H1 (cell line): ENCODE data around the gene TSTD2. TPM values are rescaled to one million over a fixed set of nuclear protein-coding genes. Genes with fewer than 3 reads are reported as not detected.

Experiments used
- CTCF ChIA-PET: fragments of 300-600 bp; sonication (Branson Sonifier 250); formaldehyde crosslinking; loops from one replicate; lab custom pipeline; 2021; ENCODE audit not compliant: partially characterized antibody; lab: Charles Lee
- POLR2A ChIA-PET: fragments of 300-600 bp; sonication (Branson Sonifier 250); formaldehyde crosslinking; loops from one replicate; lab custom pipeline; 2021; ENCODE audit warnings: inconsistent platforms; ENCODE audit not compliant: partially characterized antibody; lab: Charles Lee
- DNase-seq, 2 experiments: peaks; one replicate each; pipeline versions ENCODE4 v3.0.0 to v3.0.0-alpha.2; 2010 to 2022; ENCODE audit warnings: low spot score in 2 of 2, low read depth in 1 of 2, mixed read lengths in 1 of 2
- FAIRE-seq: peaks from 2 replicates; lab custom pipeline; 2011; peaks lifted over from hg19 to GRCh38; lab: Jason Lieb, UNC
- H2AFZ ChIP-seq: 2 replicates; pipeline ENCODE4 v1.8.1; 2012; ENCODE audit warnings: low read length, inconsistent platforms
- H2AK5ac ChIP-seq: 2 replicates; pipeline ENCODE4 v1.6.1; 2013; ENCODE audit warnings: low read depth, low read length
- H2BK120ac ChIP-seq: replicated peaks from 2 replicates; pipeline ENCODE3; 2013; ENCODE audit warnings: low read depth, low read length, inconsistent platforms
- H2BK12ac ChIP-seq: 2 replicates; pipeline ENCODE4 v1.6.1; 2013; ENCODE audit warnings: low read depth, low read length
- H2BK15ac ChIP-seq: 2 replicates; pipeline ENCODE4 v1.6.1; 2013; ENCODE audit warnings: low read length
- H2BK20ac ChIP-seq: 2 replicates; pipeline ENCODE4 v1.6.1; 2013; ENCODE audit warnings: low read length
- H2BK5ac ChIP-seq: 2 replicates; pipeline ENCODE4 v1.6.1; 2013; ENCODE audit warnings: low read depth, low read length
- H3K14ac ChIP-seq: 2 replicates; pipeline ENCODE4 v1.6.1; 2013; ENCODE audit warnings: inconsistent platforms; ENCODE audit not compliant: insufficient read length
- H3K18ac ChIP-seq: 2 replicates; pipeline ENCODE4 v1.6.1; 2013; ENCODE audit warnings: low read length; ENCODE audit errors: extremely low read depth
- H3K23ac ChIP-seq: 2 replicates; pipeline ENCODE4 v1.6.1; 2013; ENCODE audit warnings: inconsistent platforms; ENCODE audit not compliant: insufficient read length
- H3K23me2 ChIP-seq: 2 replicates; pipeline ENCODE4 v1.6.1; 2013; ENCODE audit warnings: low read depth, low read length
- H3K27ac ChIP-seq: 2 replicates; pipeline ENCODE4 v1.6.1; 2011; ENCODE audit warnings: low read depth, low read length, inconsistent platforms
- H3K27me3 ChIP-seq, 4 experiments: replicated peaks in 1 of 4; 1 replicate in 1 of 4; 2 replicates in 3 of 4; pipeline versions ENCODE4 v1.6.1 to v1.8.1; 2011 to 2013; ENCODE audit warnings: low read length in 3 of 4, mild to moderate bottlenecking in 3 of 4, inconsistent platforms in 2 of 4, mixed read lengths in 2 of 4, moderate library complexity in 1 of 4; ENCODE audit not compliant: control insufficient read depth in 3 of 4, insufficient read depth in 3 of 4; ENCODE audit errors: extremely low read depth in 1 of 4
- H3K36me3 ChIP-seq, 4 experiments: 2 replicates each; pipeline versions ENCODE4 v1.6.1 to v1.8.1; 2011 to 2013; ENCODE audit warnings: mild to moderate bottlenecking in 4 of 4, low read length in 3 of 4, moderate library complexity in 2 of 4, control low read depth in 1 of 4, inconsistent platforms in 1 of 4; ENCODE audit not compliant: insufficient read depth in 4 of 4, control insufficient read depth in 2 of 4
- H3K4ac ChIP-seq: replicated peaks from 2 replicates; pipeline ENCODE3; 2013; ENCODE audit warnings: low read length, low read depth, mixed read lengths, inconsistent platforms; ENCODE audit not compliant: insufficient read length
- H3K4me1 ChIP-seq, 4 experiments: replicated peaks in 1 of 4; 1 replicate in 1 of 4; 2 replicates in 3 of 4; pipeline versions ENCODE4 v1.6.1 to v1.8.1; 2011 to 2013; ENCODE audit warnings: low read length in 3 of 4, inconsistent platforms in 2 of 4, mixed read lengths in 1 of 4; ENCODE audit not compliant: insufficient read depth in 4 of 4, control insufficient read depth in 3 of 4
- H3K4me2 ChIP-seq, 2 experiments: 2 replicates each; pipeline versions ENCODE4 v1.6.1 to v1.8.1; 2011 to 2013; ENCODE audit warnings: low read depth in 2 of 2, low read length in 2 of 2, control low read depth in 1 of 2, inconsistent platforms in 1 of 2, mild to moderate bottlenecking in 1 of 2; ENCODE audit not compliant: insufficient read depth in 1 of 2
- H3K4me3 ChIP-seq, 4 experiments: fragments of 200-600, 300-600 bp in 1 of 4; sonication (generic), shearing (Covaris generic), sonication (Bioruptor Twin) in 1 of 4; 2 replicates each; pipeline versions ENCODE4 v1.5.1 to v1.8.1; 2011 to 2016; ENCODE audit warnings: low read length in 4 of 4, low read depth in 3 of 4, control low read depth in 2 of 4, inconsistent platforms in 2 of 4, mild to moderate bottlenecking in 2 of 4, mixed read lengths in 1 of 4, moderate library complexity in 1 of 4; ENCODE audit not compliant: insufficient read depth in 2 of 4; ENCODE audit errors: extremely low read depth in 1 of 4
- H3K56ac ChIP-seq: replicated peaks from 2 replicates; pipeline ENCODE3; 2013; ENCODE audit warnings: low read depth, mild to moderate bottlenecking, mixed read lengths, low read length, inconsistent platforms; ENCODE audit not compliant: insufficient read length
- H3K79me1 ChIP-seq: 2 replicates; pipeline ENCODE4 v1.6.1; 2013; ENCODE audit warnings: low read depth, low read length, control low read depth
- H3K79me2 ChIP-seq, 2 experiments: 2 replicates each; pipeline versions ENCODE4 v1.6.1 to v1.8.1; 2012 to 2013; ENCODE audit warnings: low read length in 2 of 2, mild to moderate bottlenecking in 2 of 2, inconsistent platforms in 1 of 2; ENCODE audit not compliant: insufficient read depth in 2 of 2, control insufficient read depth in 1 of 2
- H3K9ac ChIP-seq, 4 experiments: replicated peaks in 1 of 4; 1 replicate in 1 of 4; 2 replicates in 3 of 4; pipeline versions ENCODE4 v1.6.1 to v1.8.1; 2011 to 2013; ENCODE audit warnings: low read depth in 3 of 4, low read length in 3 of 4, control low read depth in 2 of 4, mild to moderate bottlenecking in 2 of 4, moderate library complexity in 2 of 4, inconsistent platforms in 1 of 4; ENCODE audit errors: extremely low read depth in 1 of 4
- H3K9me3 ChIP-seq, 2 experiments: 2 replicates each; pipeline versions ENCODE4 v1.6.1 to v1.8.1; 2012 to 2013; ENCODE audit warnings: mild to moderate bottlenecking in 2 of 2, moderate library complexity in 2 of 2, control low read depth in 1 of 2, inconsistent platforms in 1 of 2, low read depth in 1 of 2, low read length in 1 of 2, mixed read lengths in 1 of 2; ENCODE audit not compliant: insufficient read depth in 2 of 2
- H4K20me1 ChIP-seq, 2 experiments: replicated peaks in 1 of 2; 2 replicates each; pipeline versions ENCODE3 to v1.8.1; 2011 to 2013; ENCODE audit warnings: inconsistent platforms in 2 of 2, low read length in 2 of 2, mild to moderate bottlenecking in 1 of 2; ENCODE audit not compliant: insufficient read depth in 2 of 2, control insufficient read depth in 1 of 2
- H4K5ac ChIP-seq: 2 replicates; pipeline ENCODE4 v1.6.1; 2013; ENCODE audit warnings: low read length, low read depth, mixed read lengths, inconsistent platforms; ENCODE audit not compliant: insufficient read length
- H4K8ac ChIP-seq: 2 replicates; pipeline ENCODE4 v1.8.0; 2013; ENCODE audit warnings: mild to moderate bottlenecking, moderate library complexity, low read length, inconsistent platforms; ENCODE audit not compliant: insufficient read depth; ENCODE audit errors: extremely low read depth
- H4K91ac ChIP-seq: replicated peaks from 2 replicates; pipeline ENCODE3; 2013; ENCODE audit warnings: low read length, mixed read lengths, inconsistent platforms; ENCODE audit not compliant: insufficient read length
- BRCA1 ChIP-seq: IDR thresholded peaks from 2 replicates; pipeline ENCODE4 v1.6.1; 2012; ENCODE audit warnings: low read depth, low read length, improper control_type of control experiment
- CEBPB ChIP-seq: IDR thresholded peaks from 2 replicates; pipeline ENCODE4 v1.6.1; 2012; ENCODE audit warnings: low read depth, low read length
- CHD1 ChIP-seq: IDR thresholded peaks from 2 replicates; pipeline ENCODE4 v1.6.1; 2012; ENCODE audit warnings: low read depth, low read length, improper control_type of control experiment
- EGR1 ChIP-seq: IDR thresholded peaks from 2 replicates; pipeline ENCODE4 v1.6.1; 2011; ENCODE audit warnings: low read depth, low read length, borderline replicate concordance
- EP300 ChIP-seq, 2 experiments: IDR thresholded peaks; 1 replicate in 1 of 2; 2 replicates in 1 of 2; pipeline ENCODE4 v1.6.1; 2011 to 2012; ENCODE audit warnings: low read depth in 2 of 2, low read length in 2 of 2, mild to moderate bottlenecking in 2 of 2, borderline replicate concordance in 1 of 2, inconsistent platforms in 1 of 2, moderate library complexity in 1 of 2
- HDAC2 ChIP-seq, 2 experiments: fragments of 300-600 bp in 1 of 2; sonication (generic) in 1 of 2; IDR thresholded peaks; 2 replicates each; pipeline ENCODE4 v1.6.1; 2011 to 2012; ENCODE audit warnings: low read depth in 2 of 2, low read length in 2 of 2, mild to moderate bottlenecking in 2 of 2, moderate library complexity in 2 of 2, borderline replicate concordance in 1 of 2, inconsistent platforms in 1 of 2
- JUN ChIP-seq: IDR thresholded peaks from 2 replicates; pipeline ENCODE4 v1.6.1; 2011; ENCODE audit warnings: low read depth, mild to moderate bottlenecking, improper control_type of control experiment, low read length
- KDM5A ChIP-seq: fragments of 200-600 bp; IDR thresholded peaks from 2 replicates; pipeline ENCODE4 v1.7.1; 2012; ENCODE audit warnings: mild to moderate bottlenecking, low read length, inconsistent platforms, mixed read lengths
- PHF8 ChIP-seq: fragments of 200-600 bp; sonication (generic); conservative IDR thresholded peaks from 2 replicates; pipeline ENCODE4 v1.7.1; 2012; ENCODE audit warnings: low read depth, mild to moderate bottlenecking, inconsistent platforms, low read length, moderate library complexity
- RAD21 ChIP-seq, 2 experiments: IDR thresholded peaks in 1 of 2; conservative IDR thresholded peaks in 1 of 2; 2 replicates each; pipeline ENCODE4 v1.6.1; 2011; ENCODE audit warnings: low read depth in 2 of 2, low read length in 2 of 2, improper control_type of control experiment in 1 of 2, inconsistent platforms in 1 of 2, mild to moderate bottlenecking in 1 of 2, moderate library complexity in 1 of 2
- RFX5 ChIP-seq: IDR thresholded peaks from 2 replicates; pipeline ENCODE4 v1.6.1; 2011; ENCODE audit warnings: low read depth, low read length, improper control_type of control experiment, borderline replicate concordance
- USF2 ChIP-seq: IDR thresholded peaks from 2 replicates; pipeline ENCODE4 v1.6.1; 2011; ENCODE audit warnings: low read length, improper control_type of control experiment
- WGBS, 2 experiments: shearing (Covaris generic) in 1 of 2; methylation state at CpG; one replicate each; pipeline versions ENCODE4 v1.1.6 to v1.1.7; 2013 to 2015; ENCODE audit warnings: low lambda C conversion rate in 2 of 2, mixed read lengths in 2 of 2, inconsistent platforms in 1 of 2, low coverage in 1 of 2, missing lambda C conversion rate in 1 of 2; ENCODE audit not compliant: insufficient replicate concordance in 2 of 2, insufficient coverage in 1 of 2, insufficient read length in 1 of 2; ENCODE audit errors: extremely low coverage in 1 of 2, missing lambda C conversion rate in 1 of 2; 5-methylcytosine and 5-hydroxymethylcytosine counted together
- polyA plus RNA-seq, 7 experiments: library from polyadenylated mRNA; depleted of rRNA in 3 of 7; stranded (reverse) in 5 of 7; unstranded in 2 of 7; fragments of >200 nt in 5 of 7; fragments of 200-250 nt in 2 of 7; gene quantifications; 1 replicate in 5 of 7; 2 replicates in 1 of 7; 4 replicates in 1 of 7; pipeline versions ENCODE4 v1.2.1 to v1.2.3, GENCODE V29; 2011 to 2013; ENCODE audit warnings: missing spikeins in 2 of 7, mixed read lengths in 2 of 7
- total RNA-seq: library from RNA; stranded (reverse); fragmentation: NEBNext Ultra II Directional; extraction: Animal tissue kit (Norgen Biotek cat#: 25700); gene quantifications from 2 replicates; pipeline ENCODE4 v1.2.1, GENCODE V29; 2021

TSTD2 gene
- total and polyA plus RNA-seq, 2 of the 8 experiments (the other 6 are each of a cell fraction or from before 2014, with no cell fraction given), result 16.1 to 17.5 TPM

- Histone ChIP-seq H3K36me3 (peaks cover 5 to 13% (median 13%) of the 10 kb centered on the region in 4 experiments; a peak in 7 of 8 replicates), H3K79me2 (no peaks in the 10 kb centered on the region), H4K20me1 (no peaks in the 10 kb centered on the region), H2BK15ac (no peak overlapping the region), H3K9me3 (no peaks in the 10 kb centered on the region), H4K8ac (no peak overlapping the region), H2BK12ac (no peak overlapping the region), H3K4ac (no peak overlapping the region), H3K14ac (no peak overlapping the region), H3K4me3 (no peak overlapping the region), H3K79me1 (no peaks in the 10 kb centered on the region; the same call in 1 of the 2 replicates), H4K91ac (no peak overlapping the region), H3K56ac (no peak overlapping the region), H4K5ac (no peak overlapping the region), H3K4me2 (no peak overlapping the region), H3K27ac (no peak overlapping the region), H3K18ac (no peak overlapping the region), H3K9ac (no peak overlapping the region), H2AFZ (no peak overlapping the region), H2BK120ac (no peak overlapping the region), H2BK5ac (no peak overlapping the region), H3K4me1 (peaks cover 0 to 5% (median 0%) of the 10 kb centered on the region in 4 experiments; a peak in 3 of 7 replicates), H2AK5ac (no peak overlapping the region), H3K27me3 (no peaks in the 10 kb centered on the region), H3K23ac (no peak overlapping the region), H3K23me2 (no peaks in the 10 kb centered on the region), H2BK20ac (no peak overlapping the region)
- CTCF ChIA-PET, result interaction anchor here (1.0 to 22.2 kb wide), 9 partner anchors 10 to 211 kb away, joined by 3 to 574 read pairs (median 17); partner anchors contain the start of gene TMOD1
- WGBS, 2 experiments, result 85% methylated on average over 4 of the region's 4 CpGs; no CpG with 5 or more reads in 1 of the 2 experiments
- DNase-seq (no peak), FAIRE-seq (no peak)
- POLR2A ChIA-PET, result interaction anchor here (1.1 to 1.5 kb wide), 2 partner anchors 11 to 42 kb away, joined by 3 read pairs; no protein-coding TSS in a partner anchor
- TF ChIP-seq HDAC2 (IDR thresholded peaks at IDR 0.05; ENCODE audit: borderline replicate concordance in 1 of 2, low read depth in 2 of 2, low read length in 2 of 2), result no peak
- no peak for TF ChIP-seq PHF8
- no peak for TF ChIP-seq RAD21 (IDR thresholded peaks at IDR 0.05 in 1 of 2, conservative IDR thresholded peaks at IDR 0.05 in 1 of 2; ENCODE audit: low read depth in 2 of 2, low read length in 2 of 2)
- no peak for TF ChIP-seq USF2
- TF ChIP-seq BRCA1, result no peak
- TF ChIP-seq KDM5A, result no peak
- TF ChIP-seq CHD1, result no peak
- no peak for TF ChIP-seq CEBPB
- TF ChIP-seq EP300 (IDR thresholded peaks at IDR 0.05; ENCODE audit: borderline replicate concordance in 1 of 2, low read depth in 2 of 2, low read length in 2 of 2), result no peak
- no peak for TF ChIP-seq JUN
- TF ChIP-seq EGR1, result no peak
- no peak for TF ChIP-seq RFX5
These were observed 36.3 kb downstream of the TSTD2 start for GRCh38 chr9:97596906-97597305.
